Measurements from ENCODE around the gene YES1. TPM values are rescaled to one million over a fixed set of nuclear protein-coding genes. Genes with fewer than 3 reads are reported as not detected.

The YES1 gene
- total and polyA plus RNA-seq, 2 of the 13 experiments (the other 11 are each of a cell fraction or from before 2014, with no cell fraction given), result 17.2 to 70.8 TPM

- no TSS peak for BruUV-seq (replicated peaks)
- POLR2A ChIA-PET, result interaction anchor here (0.6 to 2.1 kb wide), 10 partner anchors 10 to 127 kb away, joined by 3 to 33 read pairs (median 4); partner anchors contain the start of gene TYMS
- TF ChIP-seq HINFP (CRISPR knock-in tag; IDR thresholded peaks at IDR 0.05; ENCODE audit: low read depth), result peak; percentile 99
- no peak for TF ChIP-seq ZBTB20 (CRISPR knock-in tag; IDR thresholded peaks at IDR 0.05; ENCODE audit: borderline replicate concordance, low read depth)
- no peak; the same call in 1 of the 2 replicates for TF ChIP-seq MIXL1 (CRISPR knock-in tag; IDR thresholded peaks at IDR 0.05)
- peak; percentile 88 for TF ChIP-seq MYC (CRISPR knock-in tag; IDR thresholded peaks at IDR 0.05; ENCODE audit: borderline replicate concordance)
- TF ChIP-seq RERE (CRISPR knock-in tag; IDR thresholded peaks at IDR 0.05; ENCODE audit: low read depth), result no peak
- TF ChIP-seq ZBTB2 (CRISPR knock-in tag; IDR thresholded peaks at IDR 0.05; ENCODE audit: low read depth), result peak; percentile 98
- TF ChIP-seq NR2C2 (CRISPR knock-in tag; IDR thresholded peaks at IDR 0.05; ENCODE audit: borderline replicate concordance), result peak; percentile 23; the same call in 1 of the 2 replicates
- TF ChIP-seq ZFP36L2 (CRISPR knock-in tag; IDR thresholded peaks at IDR 0.05), result no peak
- no peak for TF ChIP-seq BCLAF1 (IDR thresholded peaks at IDR 0.05)
These were observed 99.5 kb downstream of the YES1 start, which contains the start of gene ENOSF1 for GRCh38 chr18:712401-713134. Gene ENOSF1 (minus strand): TSS chr18:712630. CDS start chr18:712587, 43 bp downstream.

More at GRCh38 chr18:712401-713134, 99.5 kb downstream of the YES1 start, which contains the start of gene ENOSF1:
- H3K27ac ChIP-seq (ENCODE audit: extremely low read length, insufficient read depth, low read length), result peak within 1 kb of the TSS; percentile 70
- no peaks in the 10 kb centered on the region for H3K9me3 ChIP-seq (ENCODE audit: low read length)
- H3K4me2 ChIP-seq (ENCODE audit: low read depth, low read length), result peak within 1 kb of the TSS; percentile 96
- H4K20me1 ChIP-seq (ENCODE audit: insufficient read depth, low read length), result no peaks in the 10 kb centered on the region
- no peaks in the 10 kb centered on the region for H3K27me3 ChIP-seq (ENCODE audit: control insufficient read depth in 1 of 2, insufficient read depth in 2 of 2, low read length in 2 of 2)
- H3K79me2 ChIP-seq (ENCODE audit: insufficient read depth, low read length), result peaks cover 33% of the 10 kb centered on the region
- in situ Hi-C loops (cut with HindIII; ENCODE audit: extremely low pct_ligation_motif_present, low pct_unique_long_range_greater_than_20kb) (no loop called here), intact Hi-C loops (cut with micrococcal nuclease; ENCODE audit: unreplicated experiment) (no loop called here)
- H3K36me3 ChIP-seq (replicated peaks in 1 of 2; ENCODE audit: control insufficient read depth in 1 of 2, insufficient read depth in 2 of 2, low read length in 2 of 2), result peaks cover 0 to 10% of the 10 kb centered on the region in 2 experiments; a peak in 4 of 5 replicates
- peaks cover 35% of the 10 kb centered on the region for H3K4me1 ChIP-seq (ENCODE audit: insufficient read depth, low read length)
- H3K9ac ChIP-seq (ENCODE audit: insufficient read depth, low read depth, low read length), result peak within 1 kb of the TSS; percentile 82
- FAIRE-seq (no peak), ATAC-seq (peak; percentile 96), DNase-seq (ENCODE audit: low spot score) (peak; percentile 76)
- WGBS (ENCODE audit: low lambda C conversion rate), result 9% methylated on average over 11 of the region's 91 CpGs
- no peak within 1 kb of the TSS for H2AFZ ChIP-seq (ENCODE audit: low read length)
- CTCF ChIA-PET (ENCODE audit: low intra/inter-chr PET ratio, low total read pairs), result interaction anchor here (0.7 to 1.6 kb wide), 6 partner anchors 18 to 127 kb away, joined by 3 to 6 read pairs (median 3); no protein-coding TSS in a partner anchor
- peak within 1 kb of the TSS; percentile 65 to 79 (median 72) for H3K4me3 ChIP-seq (replicated peaks in 1 of 3; ENCODE audit: insufficient read depth in 1 of 3, low read depth in 2 of 3, low read length in 3 of 3)

Data from HepG2 (cell line).